A673 (cell line): ENCODE results near the gene MT1B.
"Not testable (repeated sequence)": the region's sequence is repeated elsewhere in the genome, so short reads cannot be mapped to it uniquely, and the experiment has no call there.

Experiments used
- CTCF ChIP-seq: fragments of 300-800, 200-600 bp; sonication (generic); conservative IDR thresholded peaks from 2 replicates; pipeline ENCODE4 v1.5.1; 2017; ENCODE audit warnings: low read depth, mild to moderate bottlenecking, antibody characterized with exemption, low read length, moderate library complexity, mixed read lengths
- EZH2 ChIP-seq: fragments of 200-600 bp; sonication (generic); IDR thresholded peaks from 2 replicates; pipeline ENCODE4 v1.6.1; 2017; ENCODE audit warnings: borderline replicate concordance, low read depth, mild to moderate bottlenecking, mixed read lengths, antibody characterized with exemption, low read length; ENCODE audit not compliant: poor library complexity, severe bottlenecking

GRCh38 chr16:56665286-56666261, 13.9 kb downstream of the MT1B start:
- not testable (repeated sequence) for TF ChIP-seq CTCF, EZH2
